Hematopoietic multipotent progenitor cell treated with erythropoietin and hydrocortisone succinate and interleukin-3 and kit ligand, for 4 days (in vitro differentiated cells): ENCODE measurements around the gene SLAMF1.
"Not testable (repeated sequence)": the region's sequence is repeated elsewhere in the genome, so short reads cannot be mapped to it uniquely, and the experiment has no call there.

Experiments
- DNase-seq: peaks from one replicate; pipeline ENCODE4 v3.0.0-alpha.2; 2015

SLAMF1 gene

DNA sequence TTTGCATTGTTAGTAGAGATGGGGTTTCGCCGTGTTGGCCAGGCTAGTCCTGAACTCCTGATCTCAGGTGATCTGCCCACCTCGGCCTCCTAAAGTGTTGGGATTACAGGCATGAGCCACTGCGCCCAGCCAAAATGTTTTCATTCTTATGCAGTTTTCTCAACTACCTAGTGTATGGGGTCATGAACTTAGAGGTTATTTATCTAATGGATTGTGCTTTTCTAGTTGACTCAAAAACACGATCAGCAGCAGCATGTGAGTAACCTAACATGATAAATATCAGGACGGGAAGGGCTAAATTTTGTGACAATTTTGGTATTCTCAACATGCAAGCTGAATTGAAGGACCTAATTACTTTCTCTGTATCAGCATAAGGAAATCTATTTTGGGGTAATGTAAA is 58.4 kb downstream of the SLAMF1 start:
- DNase-seq, result no peak

- no peak for DNase-seq
Observed at GRCh38 chr1:160584784-160585183, 62.1 kb downstream of the SLAMF1 start.

DNA sequence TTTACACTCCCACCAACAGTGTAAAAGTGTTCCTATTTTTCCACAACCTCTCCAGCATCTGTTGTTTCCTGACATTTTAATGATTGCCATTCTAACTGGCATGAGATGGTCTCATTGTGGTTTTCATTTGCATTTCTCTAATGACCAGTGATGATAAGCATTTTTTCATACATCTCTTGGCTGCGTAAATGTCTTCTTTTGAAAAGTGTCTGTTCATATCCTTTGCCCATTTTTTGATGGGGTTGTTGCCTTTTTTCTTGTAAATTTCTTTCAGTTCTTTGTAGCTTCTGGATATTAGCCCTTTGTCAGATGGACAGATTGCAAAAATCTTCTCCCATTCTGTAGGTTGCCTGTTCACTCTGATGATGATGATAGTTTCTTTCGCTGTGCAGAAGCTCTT is 63.9 kb downstream of the SLAMF1 start:
- not testable (repeated sequence) for DNase-seq

DNA sequence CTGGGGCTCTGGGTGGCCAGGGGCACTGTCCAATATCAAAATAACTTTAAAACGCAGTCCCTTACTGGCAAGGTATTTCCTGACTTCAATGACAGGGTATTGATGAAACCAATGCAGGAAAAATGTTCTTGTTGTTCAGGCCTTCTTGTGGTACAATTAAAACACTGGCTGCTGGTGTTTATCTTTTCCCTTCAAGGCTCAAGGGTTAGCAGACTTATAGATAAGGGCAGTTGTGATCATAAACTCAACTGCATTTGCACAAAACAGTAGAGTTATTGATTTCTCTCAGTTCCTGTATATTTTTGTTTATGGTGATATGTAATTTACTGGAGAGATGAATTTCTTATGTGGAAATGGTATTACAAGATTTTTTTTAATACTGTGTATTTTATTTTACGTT is 64.9 kb downstream of the SLAMF1 start:
- DNase-seq, result peak; percentile 64

DNA sequence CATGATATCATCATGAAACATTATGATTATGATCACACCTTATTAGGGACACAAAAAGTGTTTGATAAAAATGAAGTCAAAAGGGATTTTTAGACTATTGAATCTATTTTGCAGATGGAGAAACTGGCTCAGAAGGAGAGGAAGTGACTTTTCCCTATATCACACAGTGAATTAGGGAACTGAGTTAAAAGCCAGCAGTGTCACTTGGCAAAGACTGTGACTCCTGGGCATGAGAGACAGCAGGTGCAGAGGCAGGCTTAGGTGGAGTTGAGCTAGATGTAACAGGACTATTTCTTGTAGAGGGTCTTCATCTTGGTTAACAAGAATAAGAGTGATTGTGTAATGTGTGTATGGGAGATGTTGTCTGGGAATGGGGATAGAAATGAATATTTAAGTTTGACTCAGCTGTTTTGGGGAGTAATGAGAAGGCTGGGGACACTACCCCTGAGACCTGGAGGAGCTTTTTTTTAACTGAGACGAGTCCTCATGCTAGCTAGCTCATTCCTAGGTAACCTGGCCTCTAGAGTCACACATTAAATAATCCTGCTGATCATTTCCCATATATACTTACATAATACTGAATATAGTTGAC is 66.5 kb downstream of the SLAMF1 start:
- peak; percentile 41 for DNase-seq

- peak; percentile 78 for DNase-seq
Observed at GRCh38 chr1:160579216-160579701, 67.6 kb downstream of the SLAMF1 start, which contains the start of gene CD84. CD84 (minus strand) TSS chr1:160579496; CDS start chr1:160579437, 59 bp downstream.

DNA sequence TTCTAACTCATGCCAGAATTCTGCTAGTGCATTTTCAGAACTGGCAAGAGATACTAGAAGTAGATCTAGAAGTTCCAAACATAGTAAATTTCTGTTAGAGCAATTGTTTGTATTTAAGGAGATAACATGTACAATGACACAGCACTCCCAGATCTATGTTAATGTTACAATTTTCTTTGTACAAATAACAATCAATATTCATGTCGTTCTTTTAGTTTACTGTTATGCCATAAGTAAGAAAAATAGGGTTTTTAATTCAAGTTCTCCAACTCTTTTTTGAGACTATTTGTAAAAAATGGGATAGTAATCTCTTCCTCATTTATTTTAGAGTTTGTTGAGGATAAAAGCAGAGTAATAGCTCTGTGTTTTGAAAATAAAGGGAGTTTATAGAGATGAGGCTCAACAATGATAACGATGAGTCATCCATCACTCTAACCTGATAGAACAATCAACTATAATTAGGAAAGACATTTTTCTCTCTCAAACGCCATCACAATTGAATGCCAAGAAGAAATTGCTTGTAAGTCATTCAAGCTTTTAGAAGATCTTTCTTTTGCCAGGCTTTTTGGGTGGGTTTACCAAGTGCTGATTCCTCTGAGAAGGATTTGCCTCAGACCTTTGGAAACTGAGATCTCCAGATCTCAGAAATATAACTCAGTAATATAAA is 68.2 kb downstream of the SLAMF1 start:
- DNase-seq, result peak; percentile 69

DNA sequence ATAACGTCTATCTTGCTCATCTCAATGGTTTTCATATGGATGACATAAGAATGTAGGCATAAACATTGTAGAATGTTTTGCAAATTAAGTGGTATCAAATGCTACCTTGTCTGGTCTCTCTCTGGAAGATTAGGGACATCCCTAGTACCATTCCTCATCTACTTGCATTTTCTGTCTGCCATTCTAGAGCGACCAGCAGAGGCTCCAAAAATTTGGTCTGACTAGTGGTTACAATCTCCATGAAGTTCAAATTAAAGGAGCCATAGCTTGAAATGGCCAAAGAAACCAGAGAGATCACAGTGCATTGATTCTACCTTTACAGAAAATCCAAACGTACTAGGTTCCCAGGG is 68.7 kb downstream of the SLAMF1 start:
- peak; percentile 74 for DNase-seq

GRCh38 chr1:160577671-160578070 is 69.2 kb downstream of the SLAMF1 start:
- DNase-seq, result no peak

GRCh38 chr1:160576884-160577283 is 70.0 kb downstream of the SLAMF1 start:
- DNase-seq, result no peak

DNA sequence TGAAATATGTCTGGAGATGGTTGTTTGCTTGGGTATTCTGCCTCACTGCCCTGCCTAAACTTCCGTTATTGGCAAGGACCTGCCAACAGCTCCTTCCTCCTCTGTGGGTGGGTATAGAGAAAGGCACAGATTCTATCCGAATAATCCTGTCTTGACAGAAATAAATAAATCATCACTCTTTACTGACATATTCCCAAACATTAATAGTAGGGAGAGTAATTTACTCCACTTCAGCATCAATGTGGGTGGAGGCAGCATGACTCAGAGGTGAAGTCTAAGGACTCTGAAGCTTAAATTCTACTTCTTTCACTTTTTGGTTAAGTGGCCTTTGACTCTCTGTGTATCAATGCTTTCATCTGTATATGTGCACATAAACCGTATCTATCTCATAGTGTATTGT is 70.5 kb downstream of the SLAMF1 start:
- peak; percentile 28 for DNase-seq

DNA sequence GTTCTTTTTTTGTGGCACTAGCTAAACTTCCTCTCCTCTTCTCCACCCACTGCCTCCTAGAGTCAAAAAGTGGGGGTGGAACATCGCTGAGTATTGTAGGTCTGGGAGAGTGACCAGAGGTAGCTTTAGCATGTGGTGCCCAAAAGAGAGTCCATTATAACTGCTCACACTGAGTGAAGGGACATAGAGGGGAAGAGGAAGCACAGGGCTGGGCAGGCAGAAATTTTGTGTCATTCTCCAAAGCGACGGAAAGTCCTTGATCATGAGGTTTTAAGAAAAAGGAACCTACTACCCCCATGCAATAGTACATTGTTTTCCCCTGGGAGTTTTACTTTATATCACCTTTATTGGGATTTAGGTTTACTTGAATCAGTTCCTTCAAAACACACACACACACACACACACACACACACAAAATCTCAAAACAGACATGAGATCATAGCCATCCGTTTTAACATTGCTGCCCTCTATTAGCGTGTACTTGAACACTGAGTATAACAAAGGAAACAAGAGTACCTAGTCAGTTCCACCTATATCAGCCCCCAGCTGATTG is 71.7 kb downstream of the SLAMF1 start:
- peak; percentile 73 for DNase-seq

DNA sequence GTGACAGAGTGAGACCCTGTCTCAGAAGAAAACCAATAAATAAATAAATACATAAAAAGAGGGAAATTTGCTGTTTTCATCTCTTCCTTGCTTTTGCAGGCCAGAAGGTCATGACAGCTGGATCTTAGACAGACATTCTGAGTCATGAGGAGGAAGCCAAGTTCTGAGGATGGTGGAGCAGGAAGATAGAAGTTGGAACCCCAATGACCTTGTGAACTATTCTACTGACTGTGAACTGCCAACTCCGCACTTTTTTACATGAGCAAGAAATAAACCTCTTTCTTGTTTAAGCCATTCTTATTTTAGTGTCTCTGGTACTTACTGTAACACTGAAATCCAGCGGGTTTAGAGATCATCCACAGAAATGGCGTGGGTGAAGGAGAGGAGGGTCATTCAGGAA is 76.0 kb downstream of the SLAMF1 start:
- DNase-seq, result no peak

GRCh38 chr1:160569806-160570205 is 77.0 kb downstream of the SLAMF1 start:
- peak; percentile 46 for DNase-seq

DNA sequence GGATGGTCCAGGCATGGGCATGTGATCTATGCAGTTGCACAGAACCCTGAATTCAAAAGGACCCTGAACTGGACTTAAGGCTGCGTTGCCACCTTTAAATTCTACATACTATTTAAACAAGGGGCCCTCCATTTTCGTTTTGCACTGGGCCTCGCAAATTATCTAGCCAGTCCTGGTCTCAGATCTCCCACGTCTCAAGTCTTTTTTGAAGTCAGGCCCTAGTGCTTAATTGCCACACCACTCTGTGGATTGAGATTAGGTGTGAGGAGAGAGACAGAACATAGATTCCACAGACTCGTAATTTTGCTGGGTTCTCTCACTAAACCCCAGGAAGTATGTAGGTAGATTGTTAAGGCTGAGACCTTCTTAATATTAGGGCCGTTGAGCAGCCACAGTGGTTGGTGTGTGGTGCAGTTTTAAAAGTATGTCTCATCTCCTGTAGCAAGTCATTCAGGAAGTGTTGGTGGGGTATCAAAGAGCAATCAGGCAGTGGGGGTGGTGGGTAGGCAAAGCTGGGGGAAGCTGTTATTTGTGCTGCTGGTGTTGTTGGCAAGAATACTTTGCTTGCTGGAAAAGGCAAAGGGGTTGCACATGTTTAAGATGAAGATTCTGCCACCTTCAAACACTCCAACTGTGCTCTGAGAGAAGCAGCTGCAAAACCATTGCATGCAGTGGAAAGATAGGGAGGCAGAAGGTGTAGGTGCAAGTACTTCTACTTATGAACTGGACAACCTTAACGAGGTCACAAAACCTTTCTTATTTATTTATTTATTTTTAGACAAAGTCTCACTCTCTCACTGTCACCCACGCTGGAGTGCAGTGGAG is 78.8 kb downstream of the SLAMF1 start:
- DNase-seq, result peak; percentile 96

DNA sequence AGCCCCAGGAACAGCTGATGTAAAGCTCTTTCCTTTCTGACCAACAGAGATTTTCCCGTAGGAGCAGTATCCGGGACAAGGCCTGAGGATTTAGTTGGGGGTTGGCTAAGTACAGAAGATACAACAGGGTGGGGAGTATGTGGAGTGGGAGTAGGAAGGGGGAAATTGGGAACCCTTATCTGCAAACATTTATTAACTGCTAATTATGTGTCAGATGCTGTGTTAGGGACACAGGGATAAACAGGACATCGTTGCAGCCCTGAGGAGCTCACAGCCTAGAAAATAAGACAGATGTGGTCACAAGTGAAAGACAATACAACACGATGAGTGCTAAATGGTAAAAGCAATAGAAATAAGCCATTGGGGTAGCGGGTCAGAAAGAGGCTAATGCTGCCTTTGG is 79.5 kb downstream of the SLAMF1 start:
- DNase-seq, result no peak

DNA sequence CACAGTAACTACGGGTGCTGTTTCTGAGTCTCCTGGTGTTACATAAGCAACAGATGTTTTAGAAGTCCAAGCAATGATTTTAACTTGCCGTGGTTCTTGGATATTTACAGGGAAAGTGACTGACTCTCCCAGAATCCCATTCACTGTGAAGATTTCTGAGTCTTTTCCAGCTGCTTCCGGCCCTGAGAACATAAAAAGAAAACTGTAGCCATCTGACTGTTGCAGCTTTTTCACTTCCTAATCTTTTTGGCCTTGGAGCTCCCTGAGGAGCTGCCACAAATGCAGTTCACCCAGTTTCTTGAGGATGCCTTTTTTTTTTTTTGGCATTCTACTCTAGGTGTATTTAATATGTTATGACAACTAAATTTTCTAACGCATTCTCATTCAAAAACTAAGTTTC is 81.3 kb downstream of the SLAMF1 start:
- no peak for DNase-seq

DNA sequence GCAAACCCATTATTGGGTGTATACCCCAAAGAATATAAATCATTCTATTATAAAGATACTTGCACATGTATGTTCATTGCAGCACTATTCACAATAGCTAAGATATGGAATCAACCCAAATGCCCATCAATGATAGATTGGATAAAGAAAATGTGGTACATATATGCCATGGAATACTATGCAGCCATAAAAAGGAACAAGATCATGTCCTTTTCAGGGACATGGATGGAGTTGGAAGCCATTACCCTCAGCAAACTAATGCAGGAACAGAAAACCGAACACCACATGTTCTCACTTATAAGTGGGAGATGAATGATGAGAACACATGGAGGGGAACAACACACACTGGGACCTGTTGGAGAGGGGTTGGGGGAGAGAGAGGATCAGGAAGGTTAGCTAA is 83.6 kb downstream of the SLAMF1 start:
- DNase-seq, result not testable (repeated sequence)

- DNase-seq, result not testable (repeated sequence)
Observed at GRCh38 chr1:160562745-160563144, 84.1 kb downstream of the SLAMF1 start.

DNA sequence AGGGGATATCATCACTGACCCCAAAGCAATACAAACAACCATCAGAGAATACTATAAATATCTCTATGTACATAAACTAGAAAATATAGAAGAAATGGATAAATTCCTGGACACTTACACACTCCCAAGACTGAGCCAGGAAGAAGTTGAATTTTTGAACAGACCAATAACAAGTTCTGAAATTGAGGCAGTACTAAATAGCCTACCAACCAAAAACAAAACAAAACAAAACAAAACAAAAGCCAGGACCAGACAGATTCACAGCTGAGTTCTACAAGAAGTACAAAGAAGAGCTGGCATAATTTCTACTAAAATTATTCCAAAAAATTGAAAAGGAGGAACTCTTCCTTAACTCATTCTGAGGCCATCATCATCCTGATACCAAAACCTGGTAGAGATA is 86.0 kb downstream of the SLAMF1 start:
- DNase-seq, result no peak

GRCh38 chr1:160560045-160560705 is 86.7 kb downstream of the SLAMF1 start:
- no peak for DNase-seq

- DNase-seq, result not testable (repeated sequence)
Observed at GRCh38 chr1:160559437-160559836, 87.4 kb downstream of the SLAMF1 start.
